B cell (primary cell): ENCODE data around the gene VAV2. TPM values are rescaled to one million over a fixed set of nuclear protein-coding genes. Genes with fewer than 3 reads are reported as not detected.

Source experiments
- ATAC-seq: fragments of 200-7000 bp; cut with Tn5 transposase; one replicate; pipeline ENCODE4 v1.10.0; 2021; ENCODE audit warnings: low read depth, mild to moderate bottlenecking, moderate number of reproducible peaks, moderate library complexity
- CTCF ChIA-PET: fragments of 350-600 bp; sonication (Branson Sonifier 250); formaldehyde crosslinking; loops from one replicate; lab custom pipeline; 2021; ENCODE audit warnings: antibody characterized with exemption, inconsistent platforms; lab: Charles Lee
- POLR2A ChIA-PET: fragments of 350-600 bp; sonication (Branson Sonifier 250); formaldehyde crosslinking; loops from one replicate; lab custom pipeline; 2021; ENCODE audit warnings: antibody characterized with exemption; lab: Charles Lee
- DNase-seq: peaks from one replicate; pipeline ENCODE4 v3.0.0; 2013
- H2AFZ ChIP-seq: 2 replicates; pipeline ENCODE4 v1.6.1; 2012; ENCODE audit warnings: mild to moderate bottlenecking, low read depth, low read length; ENCODE audit not compliant: insufficient read depth, poor library complexity, severe bottlenecking
- H3K27ac ChIP-seq, 2 donors: 1 replicate in 1 of 2; 2 replicates in 1 of 2; pipeline ENCODE4 v1.5.1; 2012 to 2013; ENCODE audit warnings: low read length in 2 of 2, mild to moderate bottlenecking in 2 of 2, moderate library complexity in 1 of 2
- H3K27me3 ChIP-seq, 4 experiments: fragments of 200-600 bp in 1 of 4; sonication (generic) in 1 of 4; replicated peaks in 1 of 4; 1 replicate in 2 of 4; 2 replicates in 2 of 4; pipeline versions ENCODE4 v1.6.1 to v1.7.0; 2013 to 2016; ENCODE audit warnings: low read length in 3 of 4, mild to moderate bottlenecking in 2 of 4, mixed read lengths in 1 of 4, moderate library complexity in 1 of 4; ENCODE audit not compliant: insufficient read depth in 4 of 4, control insufficient read depth in 3 of 4; ENCODE audit errors: control extremely low read depth in 1 of 4
- H3K36me3 ChIP-seq, 2 experiments: replicated peaks in 1 of 2; 1 replicate in 1 of 2; 2 replicates in 1 of 2; pipeline versions ENCODE4 v1.6.1 to v1.7.1; 2013; ENCODE audit warnings: low read length in 1 of 2; ENCODE audit not compliant: insufficient read depth in 2 of 2, control insufficient read depth in 1 of 2; ENCODE audit errors: control extremely low read depth in 1 of 2, extremely low read depth in 1 of 2
- H3K4me1 ChIP-seq, 2 donors: fragments of 200-600 bp in 1 of 2; sonication (generic) in 1 of 2; 1 replicate in 1 of 2; 2 replicates in 1 of 2; pipeline versions ENCODE4 v1.5.1 to v1.6.1; 2013 to 2017; ENCODE audit warnings: low read length in 2 of 2; ENCODE audit not compliant: control insufficient read depth in 2 of 2, insufficient read depth in 2 of 2
- H3K4me2 ChIP-seq: replicated peaks from 2 replicates; pipeline ENCODE3; 2012; ENCODE audit warnings: mild to moderate bottlenecking, low read depth, low read length; ENCODE audit not compliant: poor library complexity, severe bottlenecking
- H3K4me3 ChIP-seq, 5 experiments: fragments of 200-600 bp in 1 of 5; sonication (generic) in 1 of 5; 1 replicate in 3 of 5; 2 replicates in 2 of 5; pipeline versions ENCODE4 v1.5.1 to v1.7.0; 2011 to 2016; ENCODE audit warnings: low read length in 4 of 5, mild to moderate bottlenecking in 4 of 5, low read depth in 2 of 5, control low read depth in 1 of 5, moderate library complexity in 1 of 5; ENCODE audit not compliant: insufficient read depth in 1 of 5; ENCODE audit errors: control extremely low read depth in 1 of 5, extremely low read depth in 1 of 5
- H3K79me2 ChIP-seq: fragments of 200-600 bp; sonication (generic); one replicate; pipeline ENCODE4 v1.6.0; 2016; ENCODE audit warnings: low read length; ENCODE audit not compliant: control insufficient read depth, insufficient read depth
- H3K9ac ChIP-seq: fragments of 200-600 bp; sonication (generic); 2 replicates; pipeline ENCODE4 v1.6.1; 2017; ENCODE audit warnings: mild to moderate bottlenecking, low read length, moderate library complexity
- H3K9me3 ChIP-seq, 3 donors: one replicate each; pipeline versions ENCODE4 v1.6.1 to v1.7.1; 2013; ENCODE audit warnings: low read length in 2 of 3; ENCODE audit not compliant: control insufficient read depth in 2 of 3, insufficient read depth in 1 of 3; ENCODE audit errors: control extremely low read depth in 1 of 3
- H4K20me1 ChIP-seq: 2 replicates; pipeline ENCODE4 v1.6.0; 2012; ENCODE audit warnings: mild to moderate bottlenecking, low read length; ENCODE audit not compliant: insufficient read depth, control insufficient read depth, poor library complexity, severe bottlenecking
- H3K27ac Mint-ChIP-seq: one replicate; pipeline ENCODE4 v1.8.0; 2021; ENCODE audit warnings: mixed read lengths
- H3K27me3 Mint-ChIP-seq: one replicate; pipeline ENCODE4 v1.8.0; 2021; ENCODE audit warnings: mixed read lengths
- H3K4me1 Mint-ChIP-seq: one replicate; pipeline ENCODE4 v1.8.0; 2021; ENCODE audit warnings: mixed read lengths
- H3K4me3 Mint-ChIP-seq: one replicate; pipeline ENCODE4 v1.8.0; 2021; ENCODE audit warnings: mixed read lengths
- H3K9me3 Mint-ChIP-seq: one replicate; pipeline ENCODE4 v1.8.0; 2022; ENCODE audit warnings: mixed read lengths; ENCODE audit not compliant: insufficient read depth
- EZH2 ChIP-seq: IDR thresholded peaks from 2 replicates; pipeline ENCODE4 v1.6.1; 2012; ENCODE audit warnings: borderline replicate concordance, low read depth, mild to moderate bottlenecking, moderate library complexity, low read length; ENCODE audit not compliant: insufficient read depth, poor library complexity, severe bottlenecking
- WGBS: methylation state at CpG from one replicate; pipeline ENCODE4 v1.1.5; 2013; ENCODE audit warnings: missing lambda C conversion rate; ENCODE audit not compliant: insufficient coverage; 5-methylcytosine and 5-hydroxymethylcytosine counted together
- intact Hi-C: fragments of 100-400 bp; cut with micrococcal nuclease; formaldehyde crosslinking; loops from one replicate; pipeline ENCODE4 v1.10.0; 2022
- polyA plus RNA-seq: library from polyadenylated mRNA; depleted of rRNA; stranded (reverse); fragments of >200 nt; gene quantifications from 2 replicates; pipeline ENCODE4 v1.2.3, GENCODE V29; 2012
- total RNA-seq, 2 donors: library from RNA; stranded (reverse); fragments of 120-200 nt in 1 of 2; gene quantifications; 1 replicate in 1 of 2; 2 replicates in 1 of 2; pipeline versions ENCODE4 v1.2.3 to v1.2.4, GENCODE V29; 2013 to 2022
- TF ChIP-seq, protein P1 (sequence below): fragments of 200-600 bp; IDR thresholded peaks from one replicate; pipeline ENCODE4 v1.8.0; 2022; ENCODE audit warnings: antibody characterized with exemption, mild to moderate bottlenecking

Gene VAV2
- total and polyA plus RNA-seq, 2 donors (not counting 1 experiment from before 2014, with no cell fraction given): 34.4 to 128 TPM

GRCh38 chr9:134033516-134034214, 41.5 kb upstream of the VAV2 start:
- Histone ChIP-seq H2AFZ (no peak overlapping the region), H3K27ac (no peak overlapping the region), H3K9ac (no peak overlapping the region), H3K4me2 (no peak overlapping the region), H3K79me2 (no peaks in the 10 kb centered on the region), H3K4me1 (no peaks in the 10 kb centered on the region), H3K9me3 (peaks cover 1 to 15% (median 10%) of the 10 kb centered on the region in 3 donors), H3K36me3 (peaks cover 0 to 63% of the 10 kb centered on the region in 2 experiments), H4K20me1 (no peaks in the 10 kb centered on the region), H3K4me3 (no peak overlapping the region), H3K27me3 (no peaks in the 10 kb centered on the region)
- ATAC-seq: no peak
- ChIA-PET POLR2A (no interaction called here), CTCF (interaction anchor here (1.1 to 1.8 kb wide), 2 partner anchors 39 to 252 kb away, joined by 3 to 6 read pairs; no protein-coding TSS in a partner anchor)
- Mint-ChIP-seq H3K27ac (no peak overlapping the region), H3K27me3 (no peaks in the 10 kb centered on the region), H3K4me3 (no peak overlapping the region), H3K4me1 (no peaks in the 10 kb centered on the region), H3K9me3 (no peaks in the 10 kb centered on the region)
- intact Hi-C loops: no loop called here
- TF ChIP-seq, protein P1, sequence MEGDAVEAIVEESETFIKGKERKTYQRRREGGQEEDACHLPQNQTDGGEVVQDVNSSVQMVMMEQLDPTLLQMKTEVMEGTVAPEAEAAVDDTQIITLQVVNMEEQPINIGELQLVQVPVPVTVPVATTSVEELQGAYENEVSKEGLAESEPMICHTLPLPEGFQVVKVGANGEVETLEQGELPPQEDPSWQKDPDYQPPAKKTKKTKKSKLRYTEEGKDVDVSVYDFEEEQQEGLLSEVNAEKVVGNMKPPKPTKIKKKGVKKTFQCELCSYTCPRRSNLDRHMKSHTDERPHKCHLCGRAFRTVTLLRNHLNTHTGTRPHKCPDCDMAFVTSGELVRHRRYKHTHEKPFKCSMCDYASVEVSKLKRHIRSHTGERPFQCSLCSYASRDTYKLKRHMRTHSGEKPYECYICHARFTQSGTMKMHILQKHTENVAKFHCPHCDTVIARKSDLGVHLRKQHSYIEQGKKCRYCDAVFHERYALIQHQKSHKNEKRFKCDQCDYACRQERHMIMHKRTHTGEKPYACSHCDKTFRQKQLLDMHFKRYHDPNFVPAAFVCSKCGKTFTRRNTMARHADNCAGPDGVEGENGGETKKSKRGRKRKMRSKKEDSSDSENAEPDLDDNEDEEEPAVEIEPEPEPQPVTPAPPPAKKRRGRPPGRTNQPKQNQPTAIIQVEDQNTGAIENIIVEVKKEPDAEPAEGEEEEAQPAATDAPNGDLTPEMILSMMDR: no peak
- TF ChIP-seq EZH2: no peak
- no peak for DNase-seq
- 98% methylated on average over 18 of the region's 26 CpGs for WGBS

GRCh38 chr9:134032456-134033222, 40.5 kb upstream of the VAV2 start:
- Histone ChIP-seq H3K4me2 (no peak overlapping the region), H3K79me2 (no peaks in the 10 kb centered on the region), H3K36me3 (peaks cover 0 to 58% of the 10 kb centered on the region in 2 experiments), H3K27ac (no peak overlapping the region), H4K20me1 (no peaks in the 10 kb centered on the region), H3K9ac (no peak overlapping the region), H3K27me3 (no peaks in the 10 kb centered on the region), H2AFZ (no peak overlapping the region), H3K9me3 (peaks cover 0 to 9% (median under 1%) of the 10 kb centered on the region in 3 donors), H3K4me3 (no peak overlapping the region), H3K4me1 (no peaks in the 10 kb centered on the region)
- WGBS: 97% methylated on average over 16 of the region's 40 CpGs
- Mint-ChIP-seq H3K4me1 (peaks cover 3% of the 10 kb centered on the region), H3K9me3 (no peaks in the 10 kb centered on the region), H3K27me3 (no peaks in the 10 kb centered on the region), H3K4me3 (no peak overlapping the region), H3K27ac (no peak overlapping the region)
- ChIA-PET POLR2A (interaction anchor here (0.6 kb wide), 1 partner anchor 176 kb away, joined by 3 read pairs; no protein-coding TSS in a partner anchor), CTCF (interaction anchor here (1.1 to 1.8 kb wide), 2 partner anchors 38 to 251 kb away, joined by 3 to 6 read pairs; no protein-coding TSS in a partner anchor)
- ATAC-seq (no peak), DNase-seq (no peak)
- TF ChIP-seq, protein P1: no peak
- TF ChIP-seq EZH2: no peak
- intact Hi-C loops: no loop called here
